Measurements from ENCODE around the gene TAF13.
"Not testable (repeated sequence)": the region's sequence is repeated elsewhere in the genome, so short reads cannot be mapped to it uniquely, and the experiment has no call there.

The TAF13 gene

DNA sequence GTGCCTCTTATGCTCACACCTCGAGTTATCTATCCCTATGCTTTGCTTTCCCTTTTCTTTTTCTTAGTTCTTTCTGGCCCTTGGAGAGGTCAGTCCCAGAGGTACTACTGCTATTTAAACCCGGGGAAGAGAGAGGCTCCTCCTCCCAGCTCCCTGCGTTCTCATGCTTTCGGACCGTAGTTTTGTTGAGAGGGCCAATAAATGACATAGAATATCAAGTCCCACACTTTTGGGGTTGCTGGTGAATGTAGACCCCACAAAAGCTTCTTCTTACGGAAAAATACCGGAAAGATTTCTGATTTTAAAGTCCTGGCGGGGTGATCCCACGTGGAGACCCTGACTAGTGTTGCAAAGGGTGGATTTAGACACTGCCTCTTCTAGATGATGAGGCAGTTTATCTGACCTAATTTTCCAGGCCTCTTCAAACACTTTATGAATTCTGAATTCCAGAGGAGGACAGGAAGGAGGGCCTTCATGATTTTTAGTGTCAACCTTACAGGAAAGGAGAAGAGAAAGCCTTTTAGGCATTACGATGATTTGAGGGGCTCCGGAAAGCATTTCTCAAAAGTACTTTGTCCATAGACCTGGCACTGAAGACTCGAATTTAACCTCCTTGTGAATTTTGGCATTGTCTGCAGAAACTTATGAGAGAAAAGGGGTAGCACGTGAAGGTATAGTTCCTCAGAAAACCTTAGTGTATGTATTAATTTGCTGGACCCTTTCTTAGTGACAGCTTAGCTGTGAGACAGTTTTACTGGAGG is 15.5 kb upstream of the TAF13 start:
- no peak for DNase-seq

DNA sequence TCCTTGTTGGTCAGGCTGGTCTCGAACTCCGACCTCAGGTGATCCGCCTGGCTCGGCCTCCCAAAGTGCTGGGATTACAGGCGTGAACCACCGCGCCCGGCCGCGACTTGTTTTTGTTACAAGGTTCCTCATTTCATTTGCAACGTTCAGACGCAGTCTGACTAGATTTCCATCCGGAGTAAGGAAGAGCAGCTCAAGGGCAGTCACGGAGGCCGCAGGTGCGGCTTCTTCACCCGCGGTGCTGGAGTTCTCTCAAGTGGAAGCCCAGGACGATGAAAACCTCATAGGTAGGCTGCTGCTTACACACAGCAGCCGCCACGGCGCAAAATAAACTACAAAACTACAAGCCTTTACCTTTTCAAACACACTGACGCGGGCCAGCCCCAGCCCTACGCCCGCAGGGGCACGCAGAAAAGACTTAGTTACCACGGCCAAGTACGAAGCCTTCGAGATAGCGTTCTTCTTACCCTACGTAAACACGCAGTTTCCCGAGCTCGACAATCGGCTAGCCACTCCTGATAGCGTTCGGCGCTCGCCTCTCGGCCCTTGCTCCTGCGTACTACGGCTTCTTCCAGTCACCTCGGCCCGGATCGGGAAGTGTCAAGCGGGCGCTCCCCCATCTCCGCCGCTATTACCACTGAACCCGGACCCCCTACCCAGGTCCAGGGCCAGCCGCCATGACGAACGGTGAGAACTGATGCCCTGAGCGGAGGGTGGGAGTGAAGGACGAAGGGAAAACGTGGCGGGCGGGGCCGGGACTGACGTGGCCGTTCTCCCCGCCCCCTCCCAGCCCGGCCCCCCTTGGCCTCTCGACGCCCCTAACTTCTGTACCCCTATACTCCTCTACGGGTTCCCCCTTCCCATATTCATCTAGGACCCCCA is 14.6 kb upstream of the TAF13 start, which contains the start of gene TMEM167B:
Gene TMEM167B (plus strand): TSS at position 569 of the 882 bp plus-strand sequence. CDS start 109 bp downstream, at position 678.
- DNase-seq: peak; percentile 88

DNA sequence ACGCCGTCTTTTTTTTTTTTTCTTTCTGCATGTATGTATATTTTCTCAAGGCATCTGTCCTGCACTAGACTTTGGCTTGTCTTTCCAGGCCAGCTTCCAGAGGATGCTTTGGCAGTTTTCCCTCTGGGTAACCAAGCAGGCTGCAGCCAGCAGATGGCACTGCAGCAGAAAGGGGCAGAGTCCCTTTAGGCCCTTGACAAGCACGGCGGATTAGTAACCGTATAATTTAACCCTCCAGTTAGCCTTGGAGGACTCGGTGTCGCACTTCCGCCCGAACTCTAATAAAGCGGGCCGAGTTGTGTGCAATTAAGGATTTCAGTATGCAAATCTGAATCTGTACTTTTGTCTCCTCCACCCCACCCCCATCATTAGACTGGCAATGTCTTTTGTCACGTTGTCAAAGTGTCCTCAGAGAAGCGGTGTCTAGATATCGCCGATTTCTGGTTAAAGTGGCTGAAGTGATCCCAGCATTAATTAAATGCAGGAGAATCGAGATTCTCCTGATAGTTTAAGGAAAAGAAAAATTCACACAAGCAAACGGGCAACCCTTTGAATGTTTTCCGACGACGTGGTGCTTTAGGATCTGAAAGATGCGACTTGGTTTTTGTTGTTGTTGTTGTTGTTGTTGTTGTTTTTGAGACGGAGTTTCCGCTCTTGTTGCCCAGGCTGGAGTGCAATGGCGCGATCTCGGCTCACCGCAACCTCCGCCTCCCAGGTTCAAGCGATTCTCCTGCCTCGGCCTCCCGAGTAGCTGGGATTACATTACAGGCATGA is 13.6 kb upstream of the TAF13 start:
- DNase-seq: peak; percentile 40

DNA sequence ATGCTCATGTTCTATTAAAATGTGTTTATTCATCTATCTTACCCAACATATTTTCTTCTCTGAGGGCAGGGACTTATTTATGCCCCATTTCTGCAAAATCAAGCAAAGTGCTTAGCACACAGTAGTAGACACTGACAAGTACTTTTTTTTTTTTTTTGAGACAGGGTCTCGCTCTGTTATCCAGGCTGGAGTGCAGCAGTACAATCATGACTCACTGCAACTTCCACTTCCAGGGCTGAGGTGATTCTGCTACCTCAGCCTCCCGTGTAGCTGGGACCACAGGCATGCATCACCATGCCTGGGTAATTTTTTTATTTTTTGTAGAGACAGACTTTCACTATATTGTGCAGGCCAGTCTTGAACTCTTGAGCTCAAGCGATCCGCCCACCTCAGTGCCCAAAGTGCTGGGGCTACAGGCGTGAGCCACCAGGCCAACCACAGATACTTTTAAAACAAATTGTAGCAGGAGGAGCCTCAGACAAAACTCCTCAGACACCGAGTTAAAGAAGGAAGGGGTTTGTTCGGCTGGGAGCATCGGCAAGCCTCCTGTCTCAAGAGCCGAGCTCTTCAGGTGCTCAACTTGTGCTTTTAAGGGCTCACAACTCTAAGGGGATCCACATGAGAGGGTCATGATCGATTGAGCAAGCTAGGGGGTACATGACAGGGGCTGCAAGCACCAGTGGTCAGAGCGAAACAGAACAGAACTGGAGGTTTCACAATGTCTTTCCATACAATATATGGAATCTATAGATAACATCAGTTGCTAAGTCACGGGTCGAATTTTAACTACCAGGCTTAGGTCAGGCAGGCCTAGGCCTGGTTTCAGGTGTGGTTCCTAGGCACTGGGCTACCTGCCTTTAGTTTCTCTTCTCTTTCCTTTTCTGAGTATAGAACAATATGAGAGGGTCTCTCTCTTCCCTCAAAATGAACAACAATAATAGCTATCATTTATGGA is 9.0 kb upstream of the TAF13 start:
- no peak for DNase-seq

DNA sequence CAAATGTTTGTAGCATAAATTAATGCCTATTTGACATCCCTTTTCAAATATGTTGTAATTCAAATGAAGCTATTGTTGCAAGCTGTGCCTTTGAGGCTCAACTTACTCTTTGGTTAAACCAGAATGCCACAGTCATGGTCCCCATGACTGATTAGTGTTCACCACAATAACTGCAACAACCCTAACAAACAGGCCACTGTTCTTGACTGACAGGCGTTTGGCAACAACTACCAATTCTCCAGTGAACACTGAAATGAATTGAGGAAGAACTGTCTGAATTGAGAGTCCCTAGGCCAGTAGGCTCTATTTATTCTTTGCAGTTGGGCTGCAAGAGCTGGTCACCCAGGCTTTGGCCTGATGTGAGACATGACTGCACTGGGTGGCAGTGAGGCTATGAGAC is 8.1 kb upstream of the TAF13 start:
- no peak for DNase-seq

DNA sequence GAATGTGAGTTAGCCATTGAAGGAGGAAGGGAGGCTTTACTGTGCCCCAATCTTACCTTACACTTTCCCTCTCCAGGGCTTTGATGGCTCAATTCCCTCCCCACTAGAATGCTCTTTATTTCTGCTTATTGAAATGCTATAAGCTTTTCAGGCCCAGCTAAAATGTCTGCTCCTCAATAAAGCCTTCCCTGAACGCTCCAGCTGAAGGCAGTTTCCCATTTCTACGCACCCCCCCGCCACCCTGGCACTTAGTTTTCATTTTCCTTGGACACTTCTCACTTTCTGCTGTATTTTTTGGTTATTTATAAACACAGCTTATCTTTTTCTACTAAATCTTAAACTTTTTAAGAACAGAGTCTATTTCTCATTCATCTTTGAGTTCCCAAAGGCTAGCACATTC is 7.7 kb upstream of the TAF13 start:
- no peak for DNase-seq

DNA sequence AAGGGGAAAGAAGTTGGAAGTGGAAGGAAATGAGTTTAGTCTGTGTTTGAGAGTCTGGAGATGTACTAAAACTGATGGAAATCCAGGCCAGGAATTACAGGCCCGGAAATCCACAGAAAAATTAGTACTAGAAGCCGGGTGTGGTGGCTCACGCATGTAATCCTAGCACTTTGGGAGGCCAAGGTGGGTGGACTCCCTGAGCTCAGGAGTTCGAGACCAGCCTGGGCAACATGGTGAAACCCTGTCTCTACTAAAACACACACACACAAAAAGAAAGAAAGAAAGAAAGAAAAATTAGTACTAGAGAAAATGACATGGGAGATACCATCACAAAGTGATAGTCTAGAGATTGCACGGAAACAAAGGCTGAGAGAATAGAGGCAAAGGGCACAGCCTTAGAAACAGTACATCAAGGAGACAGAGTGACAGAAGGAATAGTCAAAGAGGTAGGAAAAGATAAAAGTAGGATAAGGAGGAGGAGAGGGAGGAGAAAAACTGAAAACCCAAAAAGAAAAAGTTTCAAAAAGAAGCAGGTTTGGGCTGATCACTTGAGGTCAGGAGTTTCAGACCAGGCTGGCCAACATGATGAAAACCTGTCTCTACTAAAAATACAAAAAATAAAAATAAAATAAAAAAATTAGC is 4.8 kb upstream of the TAF13 start:
- no peak for DNase-seq

DNA sequence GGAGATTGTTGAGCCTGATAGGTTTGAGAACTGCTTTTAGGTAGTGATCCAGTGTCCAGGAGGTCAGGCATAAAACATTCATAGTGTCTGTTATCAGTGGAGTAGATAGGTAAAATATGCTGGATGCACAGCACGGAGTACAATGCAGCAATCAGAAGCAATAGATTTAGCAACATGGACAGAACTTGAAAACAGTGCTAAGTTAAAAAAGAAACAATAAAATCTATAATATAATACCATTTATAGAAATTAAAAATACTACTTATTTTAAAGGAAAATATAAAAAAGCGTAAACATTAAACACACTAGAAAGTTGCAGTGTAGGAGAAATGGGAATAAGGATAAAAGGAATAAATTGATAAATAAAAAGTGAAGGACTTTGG is 3.4 kb upstream of the TAF13 start:
- DNase-seq: no peak

DNA sequence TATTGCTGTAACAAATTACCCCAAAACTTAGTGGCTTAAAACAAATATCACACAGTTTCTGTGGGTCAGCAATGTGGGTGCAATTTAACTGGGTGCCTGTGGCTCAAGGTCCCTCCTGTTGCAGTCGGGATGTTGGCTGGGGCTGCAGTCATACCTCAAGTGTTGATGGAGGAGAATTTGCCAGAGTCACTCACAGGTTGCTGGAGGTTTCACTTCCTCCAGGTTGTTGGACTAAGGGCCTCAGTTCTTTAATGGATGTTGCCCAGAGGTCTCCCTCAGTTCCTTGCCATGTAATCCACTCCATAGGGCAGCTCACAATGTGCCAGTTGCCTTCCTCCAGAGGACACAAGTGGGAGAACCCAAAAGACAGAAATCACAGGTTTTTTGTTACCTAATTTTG is 2.5 kb upstream of the TAF13 start:
- DNase-seq: no peak

DNA sequence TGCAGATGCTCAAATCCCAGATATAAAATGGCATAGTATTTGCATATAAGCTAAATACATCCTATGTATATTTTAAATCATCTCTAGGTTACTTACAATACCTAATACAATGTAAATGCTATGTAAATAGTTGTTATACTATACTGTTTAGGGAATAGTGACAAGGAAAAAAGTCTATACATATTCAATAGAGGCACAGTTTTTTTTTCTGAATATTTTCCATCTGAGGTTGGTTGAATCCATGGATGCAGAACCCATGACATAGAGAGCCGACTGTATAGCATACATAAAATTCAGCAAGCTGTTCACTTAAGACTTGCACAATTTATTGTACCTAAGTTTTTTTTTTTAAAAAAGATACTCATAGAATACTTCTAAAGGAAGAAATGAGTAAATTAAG is 6.5 kb downstream of the TAF13 start:
- DNase-seq: no peak

DNA sequence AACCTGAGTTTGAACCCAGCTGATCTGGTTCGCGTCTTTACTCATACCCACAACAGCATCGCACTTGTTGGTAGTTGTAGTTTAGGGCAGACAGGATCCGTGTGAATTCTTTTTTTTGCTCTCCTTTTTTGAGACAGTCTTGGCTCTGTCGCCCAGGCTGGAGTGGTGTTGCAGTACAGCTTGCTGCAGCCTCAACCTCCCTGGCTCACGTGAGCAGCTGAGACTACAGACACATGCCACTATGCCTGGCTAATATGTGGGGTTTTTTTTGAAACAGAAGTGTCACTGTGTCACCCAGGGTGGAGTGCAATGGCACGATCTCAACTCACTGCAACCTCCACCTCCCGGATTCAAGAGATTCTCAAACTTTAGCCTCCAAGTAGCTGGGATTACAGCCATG is 7.9 kb downstream of the TAF13 start:
- no peak for DNase-seq

DNA sequence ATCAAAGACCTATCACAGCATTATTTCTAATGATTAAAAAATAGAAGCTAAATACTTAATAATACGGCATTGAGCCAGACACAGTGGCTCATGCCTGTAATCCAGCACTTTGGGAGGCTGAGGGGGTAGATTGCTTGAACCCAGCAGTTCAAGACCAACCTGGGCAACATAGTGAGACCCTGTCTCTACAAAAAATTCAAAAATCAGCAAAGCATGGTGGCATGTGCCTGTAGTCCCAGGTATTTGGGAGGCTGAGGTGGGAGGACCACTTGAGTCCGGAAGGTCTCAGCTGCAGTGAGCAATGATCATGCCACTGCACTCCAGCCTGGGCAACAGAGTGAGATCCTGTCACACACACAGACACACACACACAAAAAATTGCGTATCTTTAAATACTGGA is 10.7 kb downstream of the TAF13 start:
- no peak for DNase-seq

DNA sequence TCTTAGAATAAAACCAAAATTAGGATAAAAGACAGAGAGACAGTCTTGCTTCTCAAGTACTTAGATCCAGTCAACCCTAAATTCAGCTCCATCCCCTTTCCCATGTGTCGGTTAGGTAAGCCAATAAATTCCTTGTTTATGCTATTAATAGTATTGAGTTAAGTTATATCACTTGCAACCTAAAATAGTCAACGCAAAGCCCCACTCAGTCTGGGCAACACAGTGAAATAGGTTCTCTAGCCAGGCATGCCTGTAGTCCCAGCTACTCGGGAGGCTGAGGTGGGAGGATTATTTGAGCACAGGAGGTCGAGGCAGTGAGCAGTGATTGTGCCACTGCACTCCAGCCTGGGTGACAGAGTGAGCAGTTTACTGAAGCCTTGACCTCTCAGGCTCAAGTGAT is 14.6 kb downstream of the TAF13 start:
- DNase-seq: no peak

DNA sequence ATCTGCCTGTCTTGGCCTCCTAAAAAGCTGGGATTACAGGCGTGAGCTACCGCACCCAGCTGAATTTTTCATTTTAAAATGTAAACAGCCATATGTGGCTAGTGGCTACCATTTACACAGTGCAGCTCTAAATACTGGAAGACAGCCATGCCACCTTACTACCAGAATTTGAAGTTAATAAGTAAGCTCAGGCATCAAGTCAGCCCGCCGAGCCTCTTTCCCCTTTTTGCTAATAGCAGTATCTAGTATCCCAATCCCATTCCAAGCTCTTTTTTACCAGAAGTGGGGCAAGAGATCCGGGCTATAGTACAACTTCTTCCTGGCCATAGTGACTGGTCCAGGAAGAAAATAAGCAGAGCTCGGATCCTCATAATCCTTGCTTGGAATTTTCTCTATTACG is 15.1 kb downstream of the TAF13 start:
- DNase-seq: no peak

DNA sequence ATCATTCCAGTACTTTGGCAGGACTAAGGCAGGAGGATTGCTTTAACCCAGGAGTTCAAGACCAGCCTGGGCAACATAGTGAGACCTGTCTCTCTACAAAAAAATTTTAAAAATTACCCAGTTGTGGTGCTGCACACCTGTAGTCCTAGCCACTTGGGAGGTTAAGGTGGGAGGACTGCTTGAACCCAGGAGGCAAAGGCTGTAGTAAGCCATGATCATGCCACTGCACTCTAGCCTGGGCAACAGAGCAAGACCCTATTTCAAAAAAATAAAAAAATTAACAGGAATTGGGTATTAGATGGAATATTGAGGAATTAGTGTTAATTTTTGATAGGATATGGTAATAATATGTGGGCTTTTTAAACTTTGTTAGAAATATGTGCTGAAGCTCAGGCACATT is 16.8 kb downstream of the TAF13 start:
- DNase-seq: no peak

DNA sequence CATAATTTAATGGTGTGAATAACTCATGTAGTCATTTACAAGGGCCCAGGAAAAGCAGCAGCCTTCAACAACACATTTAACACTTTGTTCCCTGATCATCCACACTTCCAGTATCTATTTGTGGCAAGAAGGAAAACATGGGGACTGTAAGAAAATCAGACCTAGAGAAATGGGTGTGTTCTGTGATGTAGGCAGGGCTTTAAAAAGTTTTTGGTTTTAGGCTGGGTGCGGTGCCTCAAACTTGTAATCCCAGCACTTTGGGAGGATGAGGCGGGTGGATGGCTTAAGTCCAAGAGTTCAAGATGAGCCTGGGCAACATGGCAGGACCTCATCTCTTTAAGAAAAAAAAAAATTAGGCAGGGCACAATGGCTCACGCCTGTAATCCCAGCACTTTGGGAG is 19.7 kb downstream of the TAF13 start:
- no peak for DNase-seq

DNA sequence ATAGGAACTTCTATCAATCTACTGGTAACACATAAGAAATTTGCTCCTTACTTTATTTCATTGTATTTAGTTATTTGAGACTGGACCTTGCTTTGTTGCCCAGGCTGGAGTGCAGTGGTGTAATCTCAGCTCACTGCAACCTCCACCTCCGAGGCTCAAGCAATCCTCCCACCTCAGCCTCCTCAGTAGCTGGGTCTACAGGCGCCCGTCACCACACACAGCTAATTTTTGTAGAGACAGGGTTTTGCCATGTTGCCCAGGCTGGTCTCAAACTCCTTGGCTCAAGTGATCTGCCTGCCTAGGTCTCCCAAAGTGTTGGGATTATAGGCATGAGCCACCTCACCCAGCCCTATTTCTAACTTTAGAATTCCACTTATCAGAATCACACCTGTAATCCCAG is 23.7 kb downstream of the TAF13 start:
- not testable (repeated sequence) for DNase-seq

DNA sequence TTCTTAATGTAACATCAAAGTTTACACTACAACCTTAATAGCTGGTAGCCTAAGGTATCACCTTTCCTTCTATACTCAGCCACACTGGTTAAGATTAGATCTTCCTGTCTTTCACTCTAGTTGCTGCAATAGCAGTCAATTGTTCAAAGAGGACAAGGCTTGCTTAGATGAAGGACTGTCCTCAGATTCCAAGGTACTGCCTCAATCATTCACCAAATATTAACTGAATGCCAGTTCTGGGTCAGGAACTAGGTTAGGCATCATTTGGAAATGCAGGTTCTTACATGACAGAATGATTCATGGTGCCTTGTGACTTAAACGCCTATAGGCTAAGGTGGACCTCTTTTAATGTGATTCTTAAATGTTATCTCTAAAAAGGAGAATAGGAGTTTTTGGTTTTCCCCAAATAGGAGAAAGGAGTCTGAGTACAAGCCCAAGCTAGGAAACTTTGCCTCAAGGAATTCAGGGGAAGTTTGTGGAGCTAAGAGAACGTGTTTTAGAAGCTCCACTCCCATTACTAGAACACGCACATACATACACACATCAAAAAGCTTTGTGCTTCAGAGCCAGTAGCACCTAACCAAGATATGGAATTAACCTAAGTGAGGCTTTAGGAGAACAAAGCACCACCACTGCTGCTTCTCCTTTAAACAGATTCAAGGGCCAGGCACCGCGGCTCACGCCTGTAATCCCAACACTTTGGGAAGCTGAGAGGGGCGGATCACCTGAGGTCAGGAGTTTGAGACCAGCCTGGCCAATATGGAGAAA is 25.4 kb downstream of the TAF13 start:
- no peak for DNase-seq

DNA sequence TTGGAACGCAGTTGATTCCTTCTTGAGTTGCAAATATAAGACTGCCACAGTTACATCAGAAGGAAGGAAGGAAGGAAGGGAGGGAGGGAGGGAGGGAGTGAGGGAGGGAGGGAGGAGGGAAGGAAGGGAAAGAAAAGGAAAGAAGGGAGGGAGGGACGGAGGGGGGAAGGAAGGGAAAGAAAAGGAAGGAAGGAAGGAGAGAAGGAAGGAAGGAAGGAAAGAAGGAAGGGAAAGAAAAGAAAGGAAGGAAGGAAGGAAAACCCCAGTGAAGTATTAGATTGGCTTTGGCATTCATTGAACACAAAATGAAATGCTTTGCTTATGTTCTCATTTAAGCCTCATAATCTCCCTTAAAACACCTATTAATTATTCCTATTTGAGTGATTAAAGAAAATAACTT is 27.5 kb downstream of the TAF13 start:
- DNase-seq: no peak

DNA sequence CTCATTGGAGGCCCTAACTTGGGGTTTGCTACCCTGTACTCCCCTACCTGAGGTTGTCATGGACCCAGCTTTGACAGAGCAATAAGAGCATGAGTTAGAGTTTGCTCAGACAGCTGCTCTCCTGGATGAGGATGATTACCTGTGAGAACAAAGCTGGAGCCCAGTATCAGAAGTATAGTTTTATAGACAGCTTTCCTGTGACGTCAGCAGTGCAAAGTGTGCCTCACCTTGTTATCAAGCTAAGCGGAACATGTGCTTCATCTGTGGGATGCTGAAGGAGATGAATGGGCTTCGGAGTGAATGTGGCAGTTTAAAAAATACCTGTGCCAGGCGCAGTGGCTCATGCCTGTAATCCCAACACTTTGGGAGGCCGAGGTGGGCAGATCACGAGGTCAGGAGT is 28.5 kb downstream of the TAF13 start:
- no peak for DNase-seq

DNA sequence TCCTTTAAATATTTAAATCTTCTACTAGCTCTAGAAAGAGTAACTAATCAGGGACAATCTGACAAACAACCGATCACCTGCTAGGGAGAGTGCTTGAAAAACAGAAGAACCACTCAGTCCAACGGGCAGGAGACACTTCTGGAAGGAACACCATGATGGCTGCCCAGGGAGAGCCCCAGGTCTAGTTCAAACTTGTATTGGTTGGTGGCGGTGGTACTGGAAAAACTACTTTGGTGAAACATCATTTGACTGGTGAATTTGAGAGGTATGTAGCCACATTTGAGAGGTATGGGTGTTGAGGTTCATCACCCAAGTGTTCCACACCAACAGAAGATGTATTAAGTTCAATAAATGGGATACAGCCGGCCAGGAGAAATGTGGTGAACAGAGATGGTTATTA is 29.1 kb downstream of the TAF13 start:
- DNase-seq: no peak

Measured in CD4-positive, alpha-beta T cell treated with Interleukin-15 for 1 hour (primary cell).